ENCODE results near the gene BNIP1. TPM values are rescaled to one million over a fixed set of nuclear protein-coding genes. Genes with fewer than 3 reads are reported as not detected.

The BNIP1 gene
- 1 to 10 TPM; 5.4 to 9.4 (median 8.3) TPM for total RNA-seq

- Histone ChIP-seq H3K27ac (replicated peaks in 1 of 4) (peak within 1 kb of the TSS; percentile 84 to 87 (median 86)), H3K9me3 (no peaks in the 10 kb centered on the region), H3K36me3 (peaks cover 17 to 34% (median 24%) of the 10 kb centered on the region in 4 donors), H3K4me3 (peak within 1 kb of the TSS; percentile 74 to 85 (median 81)), H3K4me1 (peaks cover 4 to 11% (median 10%) of the 10 kb centered on the region in 4 donors), H3K27me3 (no peaks in the 10 kb centered on the region)
- TF ChIP-seq POLR2AphosphoS5 (IDR thresholded peaks at IDR 0.05) (peak; percentile 84 to 90), POLR2A (IDR thresholded peaks at IDR 0.05; ENCODE audit: low read depth) (no peak), CTCF (IDR thresholded peaks at IDR 0.05) (peak; percentile 89 to 96 (median 95))
- 2% methylated on average over 32 of the region's 48 CpGs for WGBS
- intact Hi-C loops (cut with DNase I), result loop anchor here (5.0 to 10.0 kb wide), 2 partner anchors 90 to 162 kb away; partner anchors contain the start of genes ATP6V0E1 and CREBRF
- peak; percentile 98 for DNase-seq (ENCODE audit: extremely low spot score)
Observed at GRCh38 chr5:173144200-173145176, at the start of gene BNIP1. Gene BNIP1 (plus strand): TSS chr5:173144531. CDS start chr5:173144546, 15 bp downstream.

- no peak overlapping the region for H3K4me3 ChIP-seq
- no peak overlapping the region for H3K27ac ChIP-seq (replicated peaks in 1 of 4)
- TF ChIP-seq EP300 (IDR thresholded peaks at IDR 0.05), result no peak
- no peak for TF ChIP-seq POLR2A (IDR thresholded peaks at IDR 0.05; ENCODE audit: low read depth)
- TF ChIP-seq POLR2AphosphoS5 (IDR thresholded peaks at IDR 0.05), result no peak
- no peak for TF ChIP-seq CTCF (IDR thresholded peaks at IDR 0.05)
- no peak for DNase-seq (ENCODE audit: extremely low spot score)
- H3K9me3 ChIP-seq, result no peaks in the 10 kb centered on the region
- peaks cover 0 to 11% (median 10%) of the 10 kb centered on the region in 4 donors for H3K36me3 ChIP-seq
- no peaks in the 10 kb centered on the region for H3K27me3 ChIP-seq
- intact Hi-C loops (cut with DNase I), result no loop called here
- H3K4me1 ChIP-seq, result peaks cover 11 to 41% (median 32%) of the 10 kb centered on the region in 4 donors
Observed at GRCh38 chr5:173098787-173099186, 45.5 kb upstream of the BNIP1 start.

GRCh38 chr5:173099461-173099860, 44.9 kb upstream of the BNIP1 start:
- WGBS, result 89% methylated on average over 1 of the region's 1 CpG
- Histone ChIP-seq H3K9me3 (no peaks in the 10 kb centered on the region), H3K4me1 (peaks cover 10 to 36% (median 27%) of the 10 kb centered on the region in 4 donors), H3K27me3 (no peaks in the 10 kb centered on the region), H3K4me3 (no peak overlapping the region), H3K27ac (replicated peaks in 1 of 4) (no peak overlapping the region), H3K36me3 (peaks cover 0 to 11% (median 10%) of the 10 kb centered on the region in 4 donors)
- TF ChIP-seq EP300 (IDR thresholded peaks at IDR 0.05), result no peak
- no peak for DNase-seq (ENCODE audit: extremely low spot score)
- intact Hi-C loops (cut with DNase I), result no loop called here

GRCh38 chr5:173101245-173101644, 43.1 kb upstream of the BNIP1 start:
- TF ChIP-seq CTCF (IDR thresholded peaks at IDR 0.05), result no peak
- no peak for TF ChIP-seq POLR2A (IDR thresholded peaks at IDR 0.05; ENCODE audit: low read depth)
- no peak for TF ChIP-seq EP300 (IDR thresholded peaks at IDR 0.05)
- no peak for TF ChIP-seq POLR2AphosphoS5 (IDR thresholded peaks at IDR 0.05)
- no peaks in the 10 kb centered on the region for H3K27me3 ChIP-seq
- WGBS, result 97% methylated on average over 2 of the region's 2 CpGs
- intact Hi-C loops (cut with DNase I), result no loop called here
- H3K4me3 ChIP-seq, result no peak overlapping the region
- H3K9me3 ChIP-seq, result no peaks in the 10 kb centered on the region
- DNase-seq (ENCODE audit: extremely low spot score), result no peak
- no peak overlapping the region for H3K27ac ChIP-seq (replicated peaks in 1 of 4)
- peaks cover 10 to 39% (median 25%) of the 10 kb centered on the region in 4 donors for H3K4me1 ChIP-seq
- H3K36me3 ChIP-seq, result peaks cover 0 to 11% (median 10%) of the 10 kb centered on the region in 4 donors

- Histone ChIP-seq H3K27ac (replicated peaks in 1 of 4) (no peak overlapping the region), H3K9me3 (no peaks in the 10 kb centered on the region), H3K36me3 (peaks cover 0 to 13% (median 10%) of the 10 kb centered on the region in 4 donors), H3K4me1 (peaks cover 0 to 33% (median 14%) of the 10 kb centered on the region in 4 donors), H3K27me3 (no peaks in the 10 kb centered on the region), H3K4me3 (no peak overlapping the region)
- 61% methylated on average over 1 of the region's 1 CpG for WGBS
- intact Hi-C loops (cut with DNase I), result no loop called here
- no peak for DNase-seq (ENCODE audit: extremely low spot score)
- TF ChIP-seq EP300 (IDR thresholded peaks at IDR 0.05) (no peak), POLR2AphosphoS5 (IDR thresholded peaks at IDR 0.05) (no peak), CTCF (IDR thresholded peaks at IDR 0.05) (no peak), POLR2A (IDR thresholded peaks at IDR 0.05; ENCODE audit: low read depth) (no peak)
Observed at GRCh38 chr5:173103411-173103810, 40.9 kb upstream of the BNIP1 start.
